ENCODE data around the gene DRAM2.

Gene DRAM2

DNA sequence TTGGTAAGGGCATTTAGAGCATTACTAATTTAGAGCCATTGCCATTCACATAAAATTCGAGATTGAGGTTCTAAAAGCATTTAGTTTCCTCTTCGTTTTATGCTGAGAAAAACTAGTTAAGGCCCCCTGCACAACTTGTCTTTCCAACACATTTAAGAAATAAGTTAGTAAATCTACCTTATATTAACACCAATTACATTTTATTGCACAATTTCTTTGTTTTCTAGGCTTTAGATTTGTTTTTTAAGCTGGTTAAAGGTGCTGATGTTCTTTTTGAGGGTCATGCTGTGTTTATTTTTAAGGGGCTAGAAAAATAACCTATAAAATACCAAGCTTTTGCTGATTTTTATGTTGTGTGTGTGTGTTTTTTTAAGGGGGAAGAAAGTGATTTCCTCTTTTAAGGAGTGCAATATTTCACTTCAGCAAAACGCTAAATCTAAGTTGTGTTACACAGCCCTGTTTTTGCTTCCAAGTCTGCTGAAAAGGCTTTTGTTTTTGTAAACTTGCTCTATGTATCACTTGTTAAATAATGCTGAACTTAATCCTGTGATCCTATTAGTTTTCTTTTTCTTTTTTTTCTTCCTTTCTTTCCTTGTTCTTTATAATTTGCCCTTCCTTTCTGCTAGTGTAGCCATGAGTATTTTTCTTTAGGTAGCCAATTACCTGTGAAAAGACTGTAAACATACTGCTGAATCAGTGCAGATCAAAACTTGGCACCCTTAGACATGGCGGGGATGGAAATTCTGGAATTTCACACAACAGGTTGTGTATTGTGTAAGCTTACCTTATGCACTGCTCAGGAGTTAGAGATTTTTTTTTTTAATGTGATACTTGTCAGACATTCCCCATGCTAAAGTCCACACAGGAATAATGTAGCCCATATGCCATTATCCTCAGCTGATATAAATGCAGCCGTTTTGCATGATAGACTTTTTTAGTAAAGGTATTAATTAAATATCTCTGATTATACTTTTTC is 1.6 kb upstream of the DRAM2 start:
- peaks cover 14% of the 10 kb centered on the region for H3K36me3 ChIP-seq (ENCODE audit: control insufficient read depth, insufficient read depth, low read length)
- H3K4me1 ChIP-seq (ENCODE audit: control insufficient read depth, insufficient read depth, low read length) = peaks cover 17% of the 10 kb centered on the region
- H3K4me3 ChIP-seq (ENCODE audit: low read depth, low read length) = peak overlapping the region; percentile 99
- H3K27ac ChIP-seq (ENCODE audit: low read depth, low read length) = no peak overlapping the region
- H3K9me3 ChIP-seq (ENCODE audit: control insufficient read depth, insufficient read depth, low read depth, low read length) = no peaks in the 10 kb centered on the region
- peak overlapping the region; percentile 97 for H3K9ac ChIP-seq (ENCODE audit: low read length)
- H3K27me3 ChIP-seq (ENCODE audit: control insufficient read depth, insufficient read depth, low read length) = no peaks in the 10 kb centered on the region

DNA sequence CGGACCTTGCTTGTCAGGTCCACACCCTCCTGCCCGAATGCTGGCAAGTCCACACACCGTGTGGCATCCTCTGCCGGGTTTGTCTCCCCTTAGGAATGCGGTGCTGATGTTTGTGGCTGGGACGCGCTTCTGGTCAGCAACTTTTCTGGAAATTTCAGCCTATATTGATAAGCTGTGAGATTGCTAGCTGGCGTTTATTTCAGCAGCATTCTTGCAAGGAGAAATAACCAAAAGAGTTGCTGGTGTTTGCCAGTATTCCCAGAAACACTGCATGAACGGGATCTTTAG is 731 bp upstream of the DRAM2 start:
- Histone ChIP-seq H3K4me3 (ENCODE audit: low read depth, low read length) (peak overlapping the region; percentile 99), H3K36me3 (ENCODE audit: control insufficient read depth, insufficient read depth, low read length) (peaks cover 19% of the 10 kb centered on the region), H3K27me3 (ENCODE audit: control insufficient read depth, insufficient read depth, low read length) (no peaks in the 10 kb centered on the region), H3K27ac (ENCODE audit: low read depth, low read length) (peak overlapping the region; percentile 94; the same call in 1 of the 2 replicates), H3K4me1 (ENCODE audit: control insufficient read depth, insufficient read depth, low read length) (peaks cover 17% of the 10 kb centered on the region), H3K9ac (ENCODE audit: low read length) (peak overlapping the region; percentile 97), H3K9me3 (ENCODE audit: control insufficient read depth, insufficient read depth, low read depth, low read length) (no peaks in the 10 kb centered on the region)

DNA sequence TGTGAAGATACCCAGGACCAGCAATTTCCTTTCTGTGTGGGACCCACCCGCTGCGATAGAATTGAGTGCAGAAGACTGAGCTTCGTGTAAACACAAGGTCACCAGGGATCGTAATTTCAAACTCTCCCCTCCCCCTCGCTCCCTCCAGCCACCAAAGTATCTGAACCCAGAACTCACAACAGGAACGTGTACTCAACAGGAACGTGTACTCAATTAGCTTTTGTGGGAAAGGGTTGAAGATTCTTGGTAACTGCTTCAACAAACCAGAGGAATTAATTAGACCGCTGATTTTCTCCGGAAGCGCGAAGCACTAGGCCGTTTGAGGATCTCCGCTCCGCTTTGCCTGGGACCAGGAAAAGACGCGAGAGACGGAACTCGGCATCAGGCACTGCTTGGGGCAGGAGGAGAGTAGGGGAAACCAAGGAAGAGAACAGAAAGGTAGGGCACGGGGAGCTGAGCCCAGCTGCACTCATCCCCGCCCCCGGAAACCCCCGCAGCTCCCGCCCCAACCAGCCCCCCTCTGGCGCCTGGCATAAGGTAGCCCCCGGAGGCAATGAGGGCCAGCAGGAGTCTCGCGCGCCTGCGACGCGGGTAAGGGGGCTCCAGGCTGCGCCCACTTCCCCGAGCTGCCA is 453 bp downstream of the DRAM2 start:
- Histone ChIP-seq H3K4me1 (ENCODE audit: control insufficient read depth, insufficient read depth, low read length) (peaks cover 17% of the 10 kb centered on the region), H3K36me3 (ENCODE audit: control insufficient read depth, insufficient read depth, low read length) (peaks cover 26% of the 10 kb centered on the region)

DNA sequence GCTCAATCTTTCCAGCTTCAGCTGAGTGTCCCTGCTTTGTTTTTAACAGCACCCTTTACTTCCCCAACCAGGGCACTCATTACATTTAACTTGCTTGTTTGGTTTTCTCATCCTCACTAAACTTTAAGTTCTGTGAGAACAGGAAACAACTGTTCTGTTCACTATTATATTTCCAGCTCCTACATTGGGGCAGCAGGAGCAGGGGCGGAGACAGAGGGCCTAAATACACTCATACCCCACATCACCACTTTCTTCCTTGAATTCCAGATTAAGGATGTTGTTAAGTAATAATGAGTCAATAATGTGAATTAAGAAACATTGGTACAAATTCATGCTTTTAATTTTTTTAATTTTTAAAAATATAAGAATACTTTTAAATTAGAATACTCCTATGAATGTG is 6.0 kb downstream of the DRAM2 start:
- H3K9me3 ChIP-seq (ENCODE audit: control insufficient read depth, insufficient read depth, low read depth, low read length) = no peaks in the 10 kb centered on the region
- peaks cover 12% of the 10 kb centered on the region for H3K4me1 ChIP-seq (ENCODE audit: control insufficient read depth, insufficient read depth, low read length)
- peaks cover 38% of the 10 kb centered on the region for H3K36me3 ChIP-seq (ENCODE audit: control insufficient read depth, insufficient read depth, low read length)
- H3K27ac ChIP-seq (ENCODE audit: low read depth, low read length) = no peak overlapping the region
- H3K27me3 ChIP-seq (ENCODE audit: control insufficient read depth, insufficient read depth, low read length) = no peaks in the 10 kb centered on the region
- H3K9ac ChIP-seq (ENCODE audit: low read length) = no peak overlapping the region
- H3K4me3 ChIP-seq (ENCODE audit: low read depth, low read length) = no peak overlapping the region

More for the DNA sequence above, 453 bp downstream of the DRAM2 start:
- Histone ChIP-seq H3K9ac (ENCODE audit: low read length) (peak overlapping the region; percentile 97), H3K4me3 (ENCODE audit: low read depth, low read length) (peak overlapping the region; percentile 99), H3K9me3 (ENCODE audit: control insufficient read depth, insufficient read depth, low read depth, low read length) (no peaks in the 10 kb centered on the region), H3K27me3 (ENCODE audit: control insufficient read depth, insufficient read depth, low read length) (no peaks in the 10 kb centered on the region), H3K27ac (ENCODE audit: low read depth, low read length) (peak overlapping the region; percentile 94)

DNA sequence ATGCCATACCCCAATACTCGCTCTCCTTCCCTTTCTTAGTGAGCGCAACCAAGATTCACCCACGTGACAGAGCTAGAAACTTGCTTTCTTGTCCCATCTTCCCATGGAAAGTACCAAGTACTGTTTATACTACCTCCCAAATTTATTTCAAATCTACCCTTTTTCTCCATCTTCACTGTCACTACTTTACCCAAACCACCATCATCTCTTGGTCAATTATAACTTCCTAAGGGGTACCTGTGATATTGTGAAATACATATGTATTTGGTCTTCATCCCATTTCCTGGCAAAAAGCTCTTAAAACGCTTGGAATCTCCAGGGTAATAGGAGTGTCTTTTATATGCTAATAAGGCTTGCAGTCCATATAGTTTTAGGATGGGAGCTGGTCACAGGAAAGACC is 8.2 kb downstream of the DRAM2 start:
- peaks cover 7% of the 10 kb centered on the region for H3K4me1 ChIP-seq (ENCODE audit: control insufficient read depth, insufficient read depth, low read length)
- peaks cover 48% of the 10 kb centered on the region for H3K36me3 ChIP-seq (ENCODE audit: control insufficient read depth, insufficient read depth, low read length)
- H3K27ac ChIP-seq (ENCODE audit: low read depth, low read length) = no peak overlapping the region
- no peaks in the 10 kb centered on the region for H3K27me3 ChIP-seq (ENCODE audit: control insufficient read depth, insufficient read depth, low read length)
- H3K9me3 ChIP-seq (ENCODE audit: control insufficient read depth, insufficient read depth, low read depth, low read length) = no peaks in the 10 kb centered on the region
- no peak overlapping the region for H3K9ac ChIP-seq (ENCODE audit: low read length)
- no peak overlapping the region for H3K4me3 ChIP-seq (ENCODE audit: low read depth, low read length)

DNA sequence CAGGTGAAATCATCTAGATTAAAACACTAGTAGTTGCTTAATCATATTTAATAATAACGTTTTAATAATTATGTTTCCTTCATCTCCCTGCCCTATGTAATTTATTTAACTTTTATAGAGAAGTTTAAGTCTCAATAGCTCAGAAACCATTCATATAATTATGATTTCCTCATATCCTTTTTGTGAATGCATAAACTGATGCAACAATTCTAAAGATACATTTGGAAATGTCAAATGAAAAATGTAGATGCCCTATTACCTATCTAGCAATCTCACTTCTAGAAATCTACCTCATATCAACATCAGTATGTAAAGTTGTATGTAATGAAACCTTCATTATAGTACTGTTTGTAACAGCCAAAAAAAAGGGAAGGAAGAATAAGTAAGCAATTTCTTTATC is 10.5 kb downstream of the DRAM2 start:
- no peak overlapping the region for H3K27ac ChIP-seq (ENCODE audit: low read depth, low read length)
- no peak overlapping the region for H3K9ac ChIP-seq (ENCODE audit: low read length)
- peaks cover 52% of the 10 kb centered on the region for H3K36me3 ChIP-seq (ENCODE audit: control insufficient read depth, insufficient read depth, low read length)

DNA sequence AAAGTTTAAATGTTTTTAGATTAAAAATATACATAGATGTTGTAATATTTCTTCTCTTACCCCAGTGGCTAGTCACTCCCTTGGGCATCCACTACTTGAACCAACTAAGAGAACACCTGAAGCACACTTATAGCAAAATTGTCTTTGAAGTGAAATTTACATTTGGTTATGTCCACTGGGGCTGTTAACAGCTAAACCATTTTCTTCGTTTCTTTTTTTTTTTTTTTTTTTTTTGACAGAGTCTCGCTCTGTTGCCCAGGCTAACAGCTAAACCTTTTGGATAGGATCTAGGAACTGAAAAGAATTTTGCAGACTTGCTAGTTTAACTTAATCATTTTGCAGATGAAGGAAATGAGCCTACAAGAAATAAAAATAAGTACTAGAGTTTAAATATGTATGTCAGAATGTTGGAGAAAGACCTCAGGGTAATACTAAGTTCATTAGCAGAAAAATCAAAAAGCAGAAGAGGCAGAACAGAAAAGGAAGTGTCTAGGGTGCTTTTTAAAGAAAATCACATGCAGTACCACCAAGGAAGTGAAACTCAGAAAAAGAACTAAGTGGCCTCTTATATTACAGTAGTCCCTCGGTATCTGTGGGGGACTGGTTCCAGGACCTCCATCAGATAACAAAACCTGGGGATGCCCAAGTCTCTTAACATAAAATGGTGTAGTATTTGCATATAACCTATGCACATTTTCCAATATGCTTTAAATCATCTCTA is 11.8 kb downstream of the DRAM2 start:
- H3K27me3 ChIP-seq (ENCODE audit: control insufficient read depth, insufficient read depth, low read length) = no peaks in the 10 kb centered on the region
- H3K4me3 ChIP-seq (ENCODE audit: low read depth, low read length) = no peak overlapping the region
- H3K4me1 ChIP-seq (ENCODE audit: control insufficient read depth, insufficient read depth, low read length) = peaks cover 7% of the 10 kb centered on the region
- no peak overlapping the region for H3K9ac ChIP-seq (ENCODE audit: low read length)
- H3K27ac ChIP-seq (ENCODE audit: low read depth, low read length) = no peak overlapping the region
- peaks cover 65% of the 10 kb centered on the region for H3K36me3 ChIP-seq (ENCODE audit: control insufficient read depth, insufficient read depth, low read length)
- no peaks in the 10 kb centered on the region for H3K9me3 ChIP-seq (ENCODE audit: control insufficient read depth, insufficient read depth, low read depth, low read length)

More for the DNA sequence above, 10.5 kb downstream of the DRAM2 start:
- H3K4me1 ChIP-seq (ENCODE audit: control insufficient read depth, insufficient read depth, low read length) = peaks cover 7% of the 10 kb centered on the region
- H3K4me3 ChIP-seq (ENCODE audit: low read depth, low read length) = no peak overlapping the region
- no peaks in the 10 kb centered on the region for H3K9me3 ChIP-seq (ENCODE audit: control insufficient read depth, insufficient read depth, low read depth, low read length)
- H3K27me3 ChIP-seq (ENCODE audit: control insufficient read depth, insufficient read depth, low read length) = no peaks in the 10 kb centered on the region

DNA sequence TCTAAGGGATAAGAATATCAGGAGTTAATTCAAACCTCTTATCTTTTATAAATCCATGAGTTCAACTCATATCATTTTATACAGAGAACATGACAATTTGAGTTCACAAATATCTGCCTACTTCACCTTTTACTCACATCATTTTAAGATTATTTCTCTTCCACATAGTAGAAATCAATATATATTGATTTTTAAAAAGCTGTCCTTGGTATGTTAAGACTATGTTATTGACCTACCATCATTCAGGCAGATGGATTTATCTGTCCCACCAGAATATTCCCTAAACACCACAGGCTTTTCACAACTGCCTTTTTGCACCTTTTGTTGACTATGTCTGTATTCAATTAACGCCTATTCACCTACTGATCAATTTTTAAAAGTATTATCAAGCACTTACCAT is 13.5 kb downstream of the DRAM2 start:
- H3K36me3 ChIP-seq (ENCODE audit: control insufficient read depth, insufficient read depth, low read length) = peaks cover 66% of the 10 kb centered on the region
- no peak overlapping the region for H3K4me3 ChIP-seq (ENCODE audit: low read depth, low read length)
- no peaks in the 10 kb centered on the region for H3K27me3 ChIP-seq (ENCODE audit: control insufficient read depth, insufficient read depth, low read length)
- H3K4me1 ChIP-seq (ENCODE audit: control insufficient read depth, insufficient read depth, low read length) = no peaks in the 10 kb centered on the region
- H3K9ac ChIP-seq (ENCODE audit: low read length) = no peak overlapping the region
- no peaks in the 10 kb centered on the region for H3K9me3 ChIP-seq (ENCODE audit: control insufficient read depth, insufficient read depth, low read depth, low read length)
- H3K27ac ChIP-seq (ENCODE audit: low read depth, low read length) = no peak overlapping the region

DNA sequence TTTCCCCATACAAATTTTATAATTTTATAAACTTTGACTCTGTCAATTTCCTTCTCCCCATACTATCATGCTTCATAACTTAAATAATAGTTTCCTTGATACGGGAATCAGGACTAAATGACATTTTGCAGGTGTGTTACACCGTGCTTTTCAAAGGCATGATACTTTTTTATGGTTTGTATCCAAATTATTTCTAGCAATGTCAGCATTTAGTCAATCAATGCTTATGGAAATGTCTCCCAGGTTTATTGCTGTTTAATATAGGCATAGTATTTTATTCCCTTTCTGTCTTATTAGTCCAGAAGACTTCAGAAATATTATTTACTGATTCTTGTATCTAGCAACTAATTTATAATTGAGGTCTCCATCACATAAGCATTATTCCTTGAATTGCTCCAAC is 23.4 kb downstream of the DRAM2 start:
- no peak overlapping the region for H3K27ac ChIP-seq (ENCODE audit: low read depth, low read length)
- no peak overlapping the region for H3K9ac ChIP-seq (ENCODE audit: low read length)
- H3K4me1 ChIP-seq (ENCODE audit: control insufficient read depth, insufficient read depth, low read length) = no peaks in the 10 kb centered on the region
- H3K9me3 ChIP-seq (ENCODE audit: control insufficient read depth, insufficient read depth, low read depth, low read length) = no peaks in the 10 kb centered on the region
- no peaks in the 10 kb centered on the region for H3K27me3 ChIP-seq (ENCODE audit: control insufficient read depth, insufficient read depth, low read length)
- peaks cover 53% of the 10 kb centered on the region for H3K36me3 ChIP-seq (ENCODE audit: control insufficient read depth, insufficient read depth, low read length)
- no peak overlapping the region for H3K4me3 ChIP-seq (ENCODE audit: low read depth, low read length)

DNA sequence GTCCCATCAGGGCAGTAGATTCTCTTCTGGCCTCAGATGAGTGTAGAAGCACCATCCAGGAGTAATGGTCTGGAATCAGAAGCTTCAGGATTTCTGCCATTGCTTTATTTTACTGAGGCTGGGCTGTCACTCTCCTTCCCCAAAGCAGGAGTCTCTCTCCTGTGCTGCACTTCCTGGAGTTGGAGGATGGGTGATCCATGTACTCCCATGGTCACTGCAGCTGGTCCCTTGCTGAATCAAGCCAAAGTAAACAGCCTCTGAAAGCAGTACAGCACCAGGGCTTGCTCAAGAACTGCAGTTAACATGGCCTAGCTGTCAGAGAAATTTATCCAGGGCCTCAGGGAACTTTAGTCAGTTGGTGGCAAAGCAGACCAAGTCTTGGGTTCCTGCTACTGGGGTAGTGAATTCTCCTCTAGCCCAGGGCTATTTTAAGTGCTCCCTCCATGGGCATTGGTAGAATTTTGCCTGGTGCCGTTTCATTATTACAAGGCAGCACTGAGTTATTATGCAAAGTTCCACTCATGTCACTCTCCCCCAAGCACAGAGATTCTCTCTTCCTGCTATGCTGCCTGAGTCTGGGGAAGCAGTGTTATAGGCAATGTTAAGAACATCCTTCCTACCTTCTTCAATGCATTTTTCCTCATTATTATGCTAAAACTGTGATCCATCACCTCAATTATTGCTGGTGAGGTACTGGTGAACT is 29.5 kb downstream of the DRAM2 start:
- no peak overlapping the region for H3K27ac ChIP-seq (ENCODE audit: low read depth, low read length)
- peaks cover 12% of the 10 kb centered on the region; the same call in 1 of the 2 replicates for H3K9me3 ChIP-seq (ENCODE audit: control insufficient read depth, insufficient read depth, low read depth, low read length)
- peaks cover 3% of the 10 kb centered on the region for H3K36me3 ChIP-seq (ENCODE audit: control insufficient read depth, insufficient read depth, low read length)
- no peaks in the 10 kb centered on the region for H3K27me3 ChIP-seq (ENCODE audit: control insufficient read depth, insufficient read depth, low read length)
- H3K9ac ChIP-seq (ENCODE audit: low read length) = no peak overlapping the region
- 0 out of 2 replicates have a peak, but pooled peaks cover 3% of the 10 kb centered on the region for H3K4me1 ChIP-seq (ENCODE audit: control insufficient read depth, insufficient read depth, low read length)
- no peak overlapping the region for H3K4me3 ChIP-seq (ENCODE audit: low read depth, low read length)

Measured in HUES6 (cell line).